22Rv1 (cell line): ENCODE data around the gene GMDS.
"Not testable (repeated sequence)": the region's sequence is repeated elsewhere in the genome, so short reads cannot be mapped to it uniquely, and the experiment has no call there.

Source experiments
- H3K27ac ChIP-seq: fragments of 450-650 bp; 2 replicates; pipeline ENCODE4 v1.5.1; 2017
- ZFX ChIP-seq: fragments of 450-650 bp; IDR thresholded peaks from 2 replicates; pipeline ENCODE4 v1.6.1; 2017; ENCODE audit warnings: antibody characterized with exemption, borderline replicate concordance
- TF ChIP-seq, protein P1 (sequence below): fragments of 450-650 bp; IDR thresholded peaks from 2 replicates; pipeline ENCODE4 v1.5.1; 2017; ENCODE audit warnings: mild to moderate bottlenecking

Gene GMDS

DNA sequence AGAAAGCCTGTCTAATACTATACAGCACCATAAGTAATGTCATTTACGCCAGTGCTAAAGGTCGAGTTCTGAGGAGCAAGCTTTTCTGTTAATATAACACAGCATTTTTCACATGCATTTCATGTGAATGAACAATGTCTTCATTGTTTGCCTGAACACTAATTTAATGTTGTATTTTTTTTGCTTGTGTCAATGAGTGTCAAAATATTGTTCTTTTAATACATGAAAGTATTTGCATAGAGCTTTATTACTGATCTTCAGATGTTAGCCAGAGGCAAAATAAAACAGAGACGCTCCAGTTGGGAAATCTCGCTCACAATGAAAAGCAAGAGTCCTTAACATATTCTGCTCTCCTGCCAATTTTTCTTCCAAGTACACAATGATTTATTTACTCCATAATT, 483.9 kb downstream of the GMDS start:
- H3K27ac ChIP-seq, result no peak overlapping the region
- TF ChIP-seq, protein P1, sequence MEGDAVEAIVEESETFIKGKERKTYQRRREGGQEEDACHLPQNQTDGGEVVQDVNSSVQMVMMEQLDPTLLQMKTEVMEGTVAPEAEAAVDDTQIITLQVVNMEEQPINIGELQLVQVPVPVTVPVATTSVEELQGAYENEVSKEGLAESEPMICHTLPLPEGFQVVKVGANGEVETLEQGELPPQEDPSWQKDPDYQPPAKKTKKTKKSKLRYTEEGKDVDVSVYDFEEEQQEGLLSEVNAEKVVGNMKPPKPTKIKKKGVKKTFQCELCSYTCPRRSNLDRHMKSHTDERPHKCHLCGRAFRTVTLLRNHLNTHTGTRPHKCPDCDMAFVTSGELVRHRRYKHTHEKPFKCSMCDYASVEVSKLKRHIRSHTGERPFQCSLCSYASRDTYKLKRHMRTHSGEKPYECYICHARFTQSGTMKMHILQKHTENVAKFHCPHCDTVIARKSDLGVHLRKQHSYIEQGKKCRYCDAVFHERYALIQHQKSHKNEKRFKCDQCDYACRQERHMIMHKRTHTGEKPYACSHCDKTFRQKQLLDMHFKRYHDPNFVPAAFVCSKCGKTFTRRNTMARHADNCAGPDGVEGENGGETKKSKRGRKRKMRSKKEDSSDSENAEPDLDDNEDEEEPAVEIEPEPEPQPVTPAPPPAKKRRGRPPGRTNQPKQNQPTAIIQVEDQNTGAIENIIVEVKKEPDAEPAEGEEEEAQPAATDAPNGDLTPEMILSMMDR, result no peak
- no peak for TF ChIP-seq ZFX

DNA sequence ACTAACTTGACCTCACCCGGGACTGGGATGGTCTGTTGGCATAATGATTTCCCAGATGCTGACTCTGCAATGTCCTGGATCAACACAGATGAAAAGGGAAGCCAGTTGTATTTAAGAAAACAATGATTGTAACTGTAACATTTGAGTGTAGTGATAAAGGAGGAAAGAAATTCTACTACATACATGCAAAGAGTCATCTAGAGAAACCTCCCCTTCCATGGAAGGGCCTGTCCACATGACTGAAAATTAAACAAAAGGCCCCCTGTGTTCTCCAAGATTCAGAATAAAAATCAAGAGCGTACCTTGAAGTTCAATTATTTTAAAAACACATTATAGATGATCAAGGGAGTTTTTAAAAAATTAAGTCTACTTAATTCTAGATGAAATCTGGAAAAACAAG, 484.5 kb downstream of the GMDS start:
- H3K27ac ChIP-seq, result no peak overlapping the region
- no peak for TF ChIP-seq ZFX
- TF ChIP-seq, protein P1, result no peak

DNA sequence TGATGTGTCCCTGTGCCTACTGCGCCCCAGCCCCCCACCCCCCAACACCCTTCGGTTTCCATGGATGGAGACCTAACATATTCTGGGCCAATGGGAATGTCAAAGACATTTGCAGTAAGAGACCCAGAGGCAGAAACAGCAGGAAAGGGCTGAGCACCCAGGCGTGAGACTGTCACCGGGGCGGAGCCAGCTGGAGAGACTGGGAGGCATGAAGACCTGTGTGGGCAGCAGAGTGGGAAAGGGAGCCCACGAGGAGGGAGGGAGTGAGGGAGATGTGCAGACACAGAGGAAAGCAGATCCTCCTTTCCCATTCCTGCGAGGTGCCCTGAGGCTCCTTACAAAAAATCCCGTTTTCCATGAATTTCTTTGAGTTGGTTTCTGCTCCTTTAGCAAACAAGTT, 485.5 kb downstream of the GMDS start:
- no peak overlapping the region for H3K27ac ChIP-seq
- no peak for TF ChIP-seq ZFX

DNA sequence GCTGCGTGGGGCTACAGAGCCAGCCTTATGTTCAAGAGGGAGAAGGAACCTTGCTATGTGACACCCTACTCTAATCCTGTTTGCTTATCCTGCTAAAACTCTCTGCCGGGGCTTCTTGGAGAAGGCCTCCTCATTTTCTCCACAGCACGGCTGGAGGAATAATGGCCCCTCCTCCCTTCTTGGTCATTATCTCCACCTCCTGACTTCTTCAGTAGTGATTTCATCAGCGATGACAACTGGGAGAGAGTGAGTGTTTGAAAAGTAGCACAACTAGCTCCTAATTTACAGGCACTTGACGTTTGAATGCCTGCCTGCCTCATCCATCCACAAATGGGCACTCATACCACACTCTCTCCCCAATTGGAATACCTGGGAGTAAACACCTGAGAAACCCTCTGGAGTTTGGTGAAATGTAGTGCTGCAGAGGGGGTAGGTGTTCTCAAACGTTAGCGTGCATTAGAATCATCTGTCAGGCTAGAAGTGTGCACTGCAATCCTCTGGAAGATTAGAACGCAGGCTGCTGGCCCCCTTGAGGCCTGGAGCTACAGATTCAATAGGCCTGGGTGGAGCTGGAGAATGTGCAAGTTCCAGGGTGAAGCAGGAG, 487.2 kb downstream of the GMDS start:
- TF ChIP-seq, protein P1, result no peak
- no peak for TF ChIP-seq ZFX

DNA sequence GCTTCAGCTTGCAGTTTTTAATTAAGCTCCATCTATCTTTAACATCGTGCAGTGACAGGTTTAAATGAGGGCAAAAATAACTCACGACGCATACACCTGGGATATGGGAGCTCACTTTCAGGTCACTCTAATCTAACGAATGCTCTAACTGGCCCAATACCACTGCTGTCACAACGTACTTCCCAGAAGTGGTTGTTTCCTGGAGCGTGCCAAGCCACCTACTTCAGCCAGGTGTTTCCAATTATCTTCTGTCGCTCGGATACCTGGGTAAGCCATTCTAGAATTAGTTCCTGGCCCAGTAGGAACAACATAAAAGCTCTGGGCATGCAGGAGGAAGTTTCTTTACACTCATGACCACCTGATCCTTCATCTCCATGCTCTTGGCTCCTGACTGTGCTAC, 488.3 kb downstream of the GMDS start:
- TF ChIP-seq ZFX, result no peak
- TF ChIP-seq, protein P1, result no peak
- H3K27ac ChIP-seq, result no peak overlapping the region

More for the DNA sequence above, 487.2 kb downstream of the GMDS start:
- no peak overlapping the region for H3K27ac ChIP-seq

DNA sequence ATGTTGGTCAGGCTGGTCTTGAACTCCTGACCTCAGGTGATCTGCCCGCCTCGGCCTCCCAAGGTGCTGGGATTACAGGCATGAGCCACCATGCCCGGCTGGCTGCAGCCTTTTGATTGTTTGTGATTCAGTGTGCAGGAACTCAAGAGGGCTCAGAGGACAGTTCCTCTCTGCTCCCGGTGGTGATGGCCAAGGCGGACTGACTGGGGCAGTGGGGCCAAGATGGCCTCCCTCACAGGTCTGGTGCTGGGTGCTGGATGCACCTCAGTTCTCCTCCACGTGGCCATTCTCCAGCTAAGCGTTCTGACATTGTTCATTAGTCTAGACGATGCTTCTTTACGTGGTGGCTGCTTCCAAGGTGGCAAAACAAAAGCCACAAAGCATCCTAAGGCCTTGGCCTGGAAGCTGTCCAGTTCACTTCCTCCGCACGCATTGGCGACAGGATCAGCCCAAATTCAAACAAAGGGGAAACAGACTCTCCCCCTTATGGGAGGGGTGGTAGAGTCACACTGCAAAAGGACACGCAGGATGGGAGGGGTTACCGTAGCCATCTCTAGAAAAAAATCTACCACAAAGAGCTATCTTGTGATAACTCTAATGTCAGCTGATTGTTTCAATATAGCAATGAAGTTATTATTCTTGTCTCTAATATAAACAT, 488.8 kb downstream of the GMDS start:
- TF ChIP-seq, protein P1, result no peak
- no peak for TF ChIP-seq ZFX
- H3K27ac ChIP-seq, result no peak overlapping the region

DNA sequence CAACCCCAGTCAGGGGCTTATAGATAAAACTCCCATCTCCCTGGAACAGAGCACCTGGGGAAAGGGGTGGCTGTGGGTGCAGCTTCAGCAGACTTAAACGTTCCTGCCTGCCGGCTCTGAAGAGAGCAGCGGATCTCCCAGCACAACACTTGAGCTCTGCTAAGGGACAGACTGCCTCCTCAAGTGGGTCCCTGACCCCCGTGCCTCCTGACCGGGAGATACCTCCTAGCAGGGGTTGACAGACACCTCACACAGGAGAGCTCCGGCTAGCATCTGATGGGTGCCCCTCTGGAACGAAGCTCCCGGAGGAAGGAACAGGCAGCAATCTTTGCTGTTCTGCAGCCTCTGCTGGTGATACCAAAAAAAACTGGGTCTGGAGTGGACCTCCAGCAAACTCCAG, 494.3 kb downstream of the GMDS start:
- not testable (repeated sequence) for H3K27ac ChIP-seq

DNA sequence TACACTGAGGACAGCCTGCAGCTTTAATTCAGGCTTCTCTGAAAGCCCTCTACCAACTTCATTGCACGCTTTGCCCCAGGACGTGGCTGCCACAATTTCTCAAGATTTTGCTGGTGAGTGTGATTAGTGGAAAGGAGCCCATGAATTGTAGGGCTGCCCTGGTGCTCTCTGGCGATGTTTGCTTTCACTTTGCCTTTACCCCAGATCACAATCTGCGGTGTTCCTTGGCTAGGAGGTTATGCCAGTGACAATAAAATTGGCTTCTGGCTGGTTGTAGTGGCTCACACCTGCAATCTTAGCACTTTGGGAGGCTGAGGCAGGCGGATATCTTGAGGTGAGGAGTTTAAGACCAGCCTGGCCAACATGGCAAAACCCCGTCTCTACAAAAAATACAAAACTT, 496.4 kb downstream of the GMDS start:
- no peak overlapping the region for H3K27ac ChIP-seq
- no peak for TF ChIP-seq ZFX
- TF ChIP-seq, protein P1, result no peak
